B cell (primary cell): ENCODE measurements around the gene USP37. TPM values are rescaled to one million over a fixed set of nuclear protein-coding genes. Genes with fewer than 3 reads are reported as not detected.

Experiments
- ATAC-seq: fragments of 200-7000 bp; cut with Tn5 transposase; one replicate; pipeline ENCODE4 v1.10.0; 2021; ENCODE audit warnings: low read depth, mild to moderate bottlenecking, moderate number of reproducible peaks, moderate library complexity
- CTCF ChIA-PET: fragments of 350-600 bp; sonication (Branson Sonifier 250); formaldehyde crosslinking; loops from one replicate; lab custom pipeline; 2021; ENCODE audit warnings: antibody characterized with exemption, inconsistent platforms; lab: Charles Lee
- POLR2A ChIA-PET: fragments of 350-600 bp; sonication (Branson Sonifier 250); formaldehyde crosslinking; loops from one replicate; lab custom pipeline; 2021; ENCODE audit warnings: antibody characterized with exemption; lab: Charles Lee
- DNase-seq: peaks from one replicate; pipeline ENCODE4 v3.0.0; 2013
- H2AFZ ChIP-seq: 2 replicates; pipeline ENCODE4 v1.6.1; 2012; ENCODE audit warnings: mild to moderate bottlenecking, low read depth, low read length; ENCODE audit not compliant: insufficient read depth, poor library complexity, severe bottlenecking
- H3K27ac ChIP-seq, 2 donors: 1 replicate in 1 of 2; 2 replicates in 1 of 2; pipeline ENCODE4 v1.5.1; 2012 to 2013; ENCODE audit warnings: low read length in 2 of 2, mild to moderate bottlenecking in 2 of 2, moderate library complexity in 1 of 2
- H3K27me3 ChIP-seq, 4 experiments: fragments of 200-600 bp in 1 of 4; sonication (generic) in 1 of 4; replicated peaks in 1 of 4; 1 replicate in 2 of 4; 2 replicates in 2 of 4; pipeline versions ENCODE4 v1.6.1 to v1.7.0; 2013 to 2016; ENCODE audit warnings: low read length in 3 of 4, mild to moderate bottlenecking in 2 of 4, mixed read lengths in 1 of 4, moderate library complexity in 1 of 4; ENCODE audit not compliant: insufficient read depth in 4 of 4, control insufficient read depth in 3 of 4; ENCODE audit errors: control extremely low read depth in 1 of 4
- H3K36me3 ChIP-seq, 2 experiments: replicated peaks in 1 of 2; 1 replicate in 1 of 2; 2 replicates in 1 of 2; pipeline versions ENCODE4 v1.6.1 to v1.7.1; 2013; ENCODE audit warnings: low read length in 1 of 2; ENCODE audit not compliant: insufficient read depth in 2 of 2, control insufficient read depth in 1 of 2; ENCODE audit errors: control extremely low read depth in 1 of 2, extremely low read depth in 1 of 2
- H3K4me1 ChIP-seq, 2 donors: fragments of 200-600 bp in 1 of 2; sonication (generic) in 1 of 2; 1 replicate in 1 of 2; 2 replicates in 1 of 2; pipeline versions ENCODE4 v1.5.1 to v1.6.1; 2013 to 2017; ENCODE audit warnings: low read length in 2 of 2; ENCODE audit not compliant: control insufficient read depth in 2 of 2, insufficient read depth in 2 of 2
- H3K4me2 ChIP-seq: replicated peaks from 2 replicates; pipeline ENCODE3; 2012; ENCODE audit warnings: mild to moderate bottlenecking, low read depth, low read length; ENCODE audit not compliant: poor library complexity, severe bottlenecking
- H3K4me3 ChIP-seq, 5 experiments: fragments of 200-600 bp in 1 of 5; sonication (generic) in 1 of 5; 1 replicate in 3 of 5; 2 replicates in 2 of 5; pipeline versions ENCODE4 v1.5.1 to v1.7.0; 2011 to 2016; ENCODE audit warnings: low read length in 4 of 5, mild to moderate bottlenecking in 4 of 5, low read depth in 2 of 5, control low read depth in 1 of 5, moderate library complexity in 1 of 5; ENCODE audit not compliant: insufficient read depth in 1 of 5; ENCODE audit errors: control extremely low read depth in 1 of 5, extremely low read depth in 1 of 5
- H3K79me2 ChIP-seq: fragments of 200-600 bp; sonication (generic); one replicate; pipeline ENCODE4 v1.6.0; 2016; ENCODE audit warnings: low read length; ENCODE audit not compliant: control insufficient read depth, insufficient read depth
- H3K9ac ChIP-seq: fragments of 200-600 bp; sonication (generic); 2 replicates; pipeline ENCODE4 v1.6.1; 2017; ENCODE audit warnings: mild to moderate bottlenecking, low read length, moderate library complexity
- H3K9me3 ChIP-seq, 3 donors: one replicate each; pipeline versions ENCODE4 v1.6.1 to v1.7.1; 2013; ENCODE audit warnings: low read length in 2 of 3; ENCODE audit not compliant: control insufficient read depth in 2 of 3, insufficient read depth in 1 of 3; ENCODE audit errors: control extremely low read depth in 1 of 3
- H4K20me1 ChIP-seq: 2 replicates; pipeline ENCODE4 v1.6.0; 2012; ENCODE audit warnings: mild to moderate bottlenecking, low read length; ENCODE audit not compliant: insufficient read depth, control insufficient read depth, poor library complexity, severe bottlenecking
- H3K27ac Mint-ChIP-seq: one replicate; pipeline ENCODE4 v1.8.0; 2021; ENCODE audit warnings: mixed read lengths
- H3K27me3 Mint-ChIP-seq: one replicate; pipeline ENCODE4 v1.8.0; 2021; ENCODE audit warnings: mixed read lengths
- H3K4me1 Mint-ChIP-seq: one replicate; pipeline ENCODE4 v1.8.0; 2021; ENCODE audit warnings: mixed read lengths
- H3K4me3 Mint-ChIP-seq: one replicate; pipeline ENCODE4 v1.8.0; 2021; ENCODE audit warnings: mixed read lengths
- H3K9me3 Mint-ChIP-seq: one replicate; pipeline ENCODE4 v1.8.0; 2022; ENCODE audit warnings: mixed read lengths; ENCODE audit not compliant: insufficient read depth
- EZH2 ChIP-seq: IDR thresholded peaks from 2 replicates; pipeline ENCODE4 v1.6.1; 2012; ENCODE audit warnings: borderline replicate concordance, low read depth, mild to moderate bottlenecking, moderate library complexity, low read length; ENCODE audit not compliant: insufficient read depth, poor library complexity, severe bottlenecking
- WGBS: methylation state at CpG from one replicate; pipeline ENCODE4 v1.1.5; 2013; ENCODE audit warnings: missing lambda C conversion rate; ENCODE audit not compliant: insufficient coverage; 5-methylcytosine and 5-hydroxymethylcytosine counted together
- intact Hi-C: fragments of 100-400 bp; cut with micrococcal nuclease; formaldehyde crosslinking; loops from one replicate; pipeline ENCODE4 v1.10.0; 2022
- polyA plus RNA-seq: library from polyadenylated mRNA; depleted of rRNA; stranded (reverse); fragments of >200 nt; gene quantifications from 2 replicates; pipeline ENCODE4 v1.2.3, GENCODE V29; 2012
- total RNA-seq, 2 donors: library from RNA; stranded (reverse); fragments of 120-200 nt in 1 of 2; gene quantifications; 1 replicate in 1 of 2; 2 replicates in 1 of 2; pipeline versions ENCODE4 v1.2.3 to v1.2.4, GENCODE V29; 2013 to 2022
- TF ChIP-seq, protein P1 (sequence below): fragments of 200-600 bp; IDR thresholded peaks from one replicate; pipeline ENCODE4 v1.8.0; 2022; ENCODE audit warnings: antibody characterized with exemption, mild to moderate bottlenecking

Gene USP37
- total and polyA plus RNA-seq, 2 donors (not counting 1 experiment from before 2014, with no cell fraction given) = 3.1 to 29.0 TPM

DNA sequence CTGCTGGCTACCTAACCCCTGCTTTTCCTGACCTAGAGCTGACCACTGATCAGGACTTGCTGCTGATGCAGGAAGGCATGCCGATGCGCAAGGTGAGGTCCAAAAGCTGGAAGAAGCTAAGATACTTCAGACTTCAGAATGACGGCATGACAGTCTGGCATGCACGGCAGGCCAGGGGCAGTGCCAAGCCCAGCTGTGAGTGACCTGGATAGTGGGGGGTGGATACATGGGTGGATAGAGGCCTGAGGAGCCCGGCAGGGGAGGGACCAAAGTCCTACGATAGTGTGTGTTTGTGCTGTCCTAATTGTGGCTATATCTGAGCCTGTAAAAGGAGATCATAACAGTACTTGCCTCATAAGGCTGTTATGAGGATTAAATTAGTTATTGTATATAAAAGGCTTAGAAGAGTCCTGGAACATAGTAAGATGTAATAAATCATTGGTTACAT, 47.7 kb upstream of the USP37 start:
- Histone ChIP-seq H2AFZ (no peak overlapping the region), H3K36me3 (no peaks in the 10 kb centered on the region), H3K4me1 (no peaks in the 10 kb centered on the region), H3K9me3 (no peaks in the 10 kb centered on the region), H3K4me2 (no peak overlapping the region), H3K27me3 (peaks cover 0 to 3% (median 0%) of the 10 kb centered on the region in 4 experiments), H3K79me2 (no peaks in the 10 kb centered on the region), H3K27ac (no peak overlapping the region), H3K4me3 (no peak overlapping the region), H3K9ac (no peak overlapping the region), H4K20me1 (no peaks in the 10 kb centered on the region)
- WGBS = 93% methylated on average over 6 of the region's 6 CpGs
- DNase-seq (no peak), ATAC-seq (no peak)
- Mint-ChIP-seq H3K27ac (no peak overlapping the region), H3K4me3 (no peak overlapping the region), H3K9me3 (no peaks in the 10 kb centered on the region), H3K4me1 (no peaks in the 10 kb centered on the region), H3K27me3 (no peaks in the 10 kb centered on the region)
- intact Hi-C loops = no loop called here
- CTCF ChIA-PET = no interaction called here
- POLR2A ChIA-PET = no interaction called here
- TF ChIP-seq, protein P1, sequence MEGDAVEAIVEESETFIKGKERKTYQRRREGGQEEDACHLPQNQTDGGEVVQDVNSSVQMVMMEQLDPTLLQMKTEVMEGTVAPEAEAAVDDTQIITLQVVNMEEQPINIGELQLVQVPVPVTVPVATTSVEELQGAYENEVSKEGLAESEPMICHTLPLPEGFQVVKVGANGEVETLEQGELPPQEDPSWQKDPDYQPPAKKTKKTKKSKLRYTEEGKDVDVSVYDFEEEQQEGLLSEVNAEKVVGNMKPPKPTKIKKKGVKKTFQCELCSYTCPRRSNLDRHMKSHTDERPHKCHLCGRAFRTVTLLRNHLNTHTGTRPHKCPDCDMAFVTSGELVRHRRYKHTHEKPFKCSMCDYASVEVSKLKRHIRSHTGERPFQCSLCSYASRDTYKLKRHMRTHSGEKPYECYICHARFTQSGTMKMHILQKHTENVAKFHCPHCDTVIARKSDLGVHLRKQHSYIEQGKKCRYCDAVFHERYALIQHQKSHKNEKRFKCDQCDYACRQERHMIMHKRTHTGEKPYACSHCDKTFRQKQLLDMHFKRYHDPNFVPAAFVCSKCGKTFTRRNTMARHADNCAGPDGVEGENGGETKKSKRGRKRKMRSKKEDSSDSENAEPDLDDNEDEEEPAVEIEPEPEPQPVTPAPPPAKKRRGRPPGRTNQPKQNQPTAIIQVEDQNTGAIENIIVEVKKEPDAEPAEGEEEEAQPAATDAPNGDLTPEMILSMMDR = no peak
- TF ChIP-seq EZH2 = no peak

GRCh38 chr2:218607436-218608115, 39.4 kb upstream of the USP37 start, which contains the start of gene PLCD4:
Gene PLCD4, plus strand, starts transcription at chr2:218607899. Its CDS starts 7,841 bp downstream, at chr2:218615740.
- H3K4me3 ChIP-seq = no peak within 1 kb of the TSS
- no peak within 1 kb of the TSS for H3K9ac ChIP-seq
- no peak for DNase-seq
- peaks cover 12% of the 10 kb centered on the region for H3K27me3 Mint-ChIP-seq
- no peak within 1 kb of the TSS for H3K4me3 Mint-ChIP-seq
- no peaks in the 10 kb centered on the region for H3K79me2 ChIP-seq
- peaks cover 0 to 6% (median 0%) of the 10 kb centered on the region in 4 experiments for H3K27me3 ChIP-seq
- POLR2A ChIA-PET = no interaction called here
- CTCF ChIA-PET = interaction anchor here (1.1 kb wide), 1 partner anchor 321 kb away, joined by 3 read pairs; no protein-coding TSS in a partner anchor
- no peak within 1 kb of the TSS for H2AFZ ChIP-seq
- no peaks in the 10 kb centered on the region for H3K9me3 Mint-ChIP-seq
- H3K4me1 ChIP-seq = no peaks in the 10 kb centered on the region
- no peaks in the 10 kb centered on the region for H4K20me1 ChIP-seq
- H3K4me1 Mint-ChIP-seq = no peaks in the 10 kb centered on the region
- no peak for ATAC-seq
- H3K4me2 ChIP-seq = no peak within 1 kb of the TSS
- intact Hi-C loops = no loop called here
- no peaks in the 10 kb centered on the region for H3K9me3 ChIP-seq
- H3K27ac ChIP-seq = no peak within 1 kb of the TSS
- TF ChIP-seq, protein P1 = no peak
- TF ChIP-seq EZH2 = no peak
- H3K36me3 ChIP-seq = no peaks in the 10 kb centered on the region
- H3K27ac Mint-ChIP-seq = no peak within 1 kb of the TSS
- 58% methylated on average over 5 of the region's 8 CpGs for WGBS
